ENCODE measurements around the gene OTOR.

OTOR gene

GRCh38 chr20:16747291-16747811 is 807 bp upstream of the OTOR start:
- no peak for DNase-seq

GRCh38 chr20:16749573-16749972 is 1.4 kb downstream of the OTOR start:
- no peak for DNase-seq

- no peak for DNase-seq
Observed at GRCh38 chr20:16752082-16752481, 3.9 kb downstream of the OTOR start.

- DNase-seq: no peak
Observed at GRCh38 chr20:16752901-16753300, 4.7 kb downstream of the OTOR start.

DNA sequence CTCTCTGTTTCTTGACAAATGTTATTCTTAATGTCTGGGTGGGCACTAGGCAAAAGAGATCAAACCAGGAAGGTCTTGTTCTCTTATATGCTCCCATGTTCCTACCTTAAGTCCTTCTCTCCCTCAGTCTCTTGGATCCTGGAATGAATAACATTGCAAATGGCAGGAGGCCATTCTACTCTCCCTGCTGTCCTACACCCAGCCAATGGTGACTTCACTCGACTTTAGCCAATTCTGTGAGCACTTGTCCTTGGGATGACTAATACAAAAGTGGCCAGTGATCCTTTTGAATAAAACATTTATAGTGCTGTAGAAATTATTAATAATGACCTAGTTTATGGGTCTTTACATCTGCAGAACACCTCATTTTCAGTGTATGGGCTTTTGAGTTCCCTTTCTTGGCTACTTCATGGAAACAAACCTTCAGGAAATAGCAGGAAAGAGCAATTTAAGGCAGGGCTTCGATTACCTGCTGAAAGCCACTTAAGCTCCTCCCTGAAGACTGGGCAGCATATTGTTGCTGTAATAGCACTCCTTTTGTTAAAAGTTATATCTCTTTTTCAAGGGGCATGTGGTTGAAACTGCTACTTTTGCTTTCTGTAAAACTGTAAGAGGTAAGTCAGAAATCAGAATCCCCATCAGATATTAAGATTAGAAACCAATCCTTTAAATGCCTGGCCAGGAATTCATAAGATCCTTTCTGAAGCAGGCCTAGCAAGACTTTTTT is 10.5 kb downstream of the OTOR start:
- no peak for DNase-seq

DNA sequence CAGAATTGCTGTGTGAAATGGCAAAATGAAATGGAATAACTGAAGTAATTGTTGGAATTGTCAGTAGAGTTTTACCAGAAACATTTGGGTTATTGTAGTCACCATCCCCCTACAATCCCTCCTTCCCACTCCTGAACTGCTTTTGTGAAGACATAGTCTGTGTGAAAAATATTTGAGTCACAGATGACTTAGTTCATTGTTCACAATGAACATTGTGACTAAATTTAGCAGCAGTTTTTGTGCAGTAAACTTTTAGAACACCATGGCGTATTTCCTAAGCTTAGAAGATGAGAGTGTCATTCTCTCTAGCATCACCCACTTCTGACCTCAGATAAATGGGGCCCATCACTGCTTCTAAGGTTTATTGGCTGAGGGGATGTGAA is 11.0 kb downstream of the OTOR start:
- DNase-seq: peak in 1 of 51 donors; percentile 38

- no peak for DNase-seq
Observed at GRCh38 chr20:16760431-16761304, 12.5 kb downstream of the OTOR start.

- peak in 34 of 51 donors; percentile 3 to 75 (median 31) for DNase-seq
Observed at GRCh38 chr20:16761305-16761829, 13.2 kb downstream of the OTOR start.

GRCh38 chr20:16764560-16764959 is 16.4 kb downstream of the OTOR start:
- no peak for DNase-seq

DNA sequence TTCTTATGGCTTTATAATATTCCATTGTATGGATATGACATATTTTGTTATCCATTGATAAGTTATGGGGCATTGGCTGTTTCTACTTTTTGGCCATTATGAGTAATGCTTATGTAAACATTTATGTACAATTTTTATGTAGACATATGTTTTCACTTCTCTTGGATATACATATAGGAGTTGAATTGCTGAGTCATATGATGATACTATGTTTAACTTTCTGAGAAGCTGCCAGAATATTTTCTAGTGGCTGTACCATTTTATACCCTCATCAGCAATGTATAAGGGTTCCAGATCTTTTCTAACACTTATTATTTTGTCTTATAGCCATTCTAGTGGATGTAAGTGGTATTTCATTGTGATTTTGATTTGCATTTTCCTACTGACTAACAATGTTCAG is 23.1 kb downstream of the OTOR start:
- no peak for DNase-seq

DNA sequence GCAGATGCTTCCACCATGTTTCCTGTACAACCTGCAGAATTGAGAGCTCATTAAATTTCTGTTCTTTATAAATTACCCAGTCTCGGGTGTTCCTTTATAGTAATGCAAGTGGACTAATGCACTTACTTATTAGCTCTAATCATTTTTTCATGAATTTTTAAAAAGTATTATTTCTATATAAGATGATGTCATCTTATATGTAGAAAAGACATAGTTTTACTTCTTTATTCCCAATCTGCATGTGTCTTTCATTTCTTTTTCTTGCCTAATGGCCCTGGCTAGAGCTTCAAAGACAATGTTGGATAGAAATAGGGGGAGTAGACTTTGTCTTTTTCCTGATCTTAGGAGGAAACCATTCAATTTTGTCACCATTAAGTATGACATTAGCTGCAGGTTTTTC is 27.8 kb downstream of the OTOR start:
- no peak for DNase-seq

DNA sequence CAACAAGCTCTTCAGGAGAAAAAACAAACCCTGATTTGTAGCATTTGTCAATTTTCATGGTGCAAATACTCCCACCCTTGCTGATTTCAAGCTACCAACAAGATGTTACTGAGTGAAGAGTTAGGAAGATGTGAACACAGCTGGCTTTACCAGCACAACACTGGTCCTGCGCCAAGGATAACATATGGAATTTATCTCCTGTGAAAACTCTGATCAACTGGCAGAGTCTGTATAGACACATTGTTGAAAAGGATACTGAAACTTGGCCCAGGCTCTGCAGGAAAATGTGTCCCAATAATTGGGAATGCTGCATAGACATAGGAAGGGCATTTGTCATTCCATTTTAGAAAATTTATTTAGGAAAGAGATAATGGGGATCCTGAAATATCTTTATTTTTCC is 29.0 kb downstream of the OTOR start:
- DNase-seq: no peak

DNA sequence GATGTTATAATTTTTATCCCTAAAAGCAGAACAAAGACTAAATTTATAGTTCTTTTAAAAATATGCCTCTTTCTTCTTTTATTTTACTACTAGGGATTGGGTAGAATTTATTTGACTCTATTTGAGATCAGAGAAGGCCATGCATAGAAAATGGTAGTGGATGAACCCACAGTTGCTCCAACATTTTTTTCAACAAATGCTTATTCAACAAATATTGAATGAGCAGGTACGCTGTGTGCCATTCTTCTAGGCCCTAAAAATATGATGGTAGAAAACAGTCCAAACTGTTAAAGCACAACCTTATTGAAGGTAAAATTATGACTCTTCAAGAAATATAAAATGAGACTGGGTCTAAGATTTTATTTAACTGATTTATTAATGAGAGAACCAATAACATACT is 30.0 kb downstream of the OTOR start:
- DNase-seq: no peak

- DNase-seq: no peak
Observed at GRCh38 chr20:16781496-16781895, 33.3 kb downstream of the OTOR start.

DNA sequence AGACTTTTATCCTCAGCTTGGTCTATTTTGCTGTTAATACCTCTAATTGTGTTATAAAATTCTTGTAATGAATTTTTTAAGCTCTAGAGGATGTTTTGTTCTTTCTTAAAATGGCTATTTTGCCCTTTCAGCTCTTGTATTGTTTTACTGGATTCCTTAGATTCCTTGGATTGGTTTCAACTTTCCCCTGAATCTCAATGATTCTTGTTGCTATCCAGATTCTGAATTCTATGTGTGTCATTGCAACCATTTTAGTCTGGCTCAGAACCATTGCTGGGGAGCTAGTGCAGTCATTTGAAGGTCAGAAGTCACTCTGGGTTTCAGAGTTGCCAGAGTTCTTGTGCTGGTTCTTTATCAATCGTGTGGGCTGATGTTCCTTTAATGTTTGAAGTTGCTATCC is 37.1 kb downstream of the OTOR start:
- DNase-seq: no peak
